Karpas-422 (cell line): ENCODE measurements around the gene IFT27. TPM values are rescaled to one million over a fixed set of nuclear protein-coding genes. Genes with fewer than 3 reads are reported as not detected.
"Not testable (repeated sequence)": the region's sequence is repeated elsewhere in the genome, so short reads cannot be mapped to it uniquely, and the experiment has no call there.

Source experiments
- DNase-seq: peaks from one replicate; pipeline ENCODE4 v3.0.0-alpha.2; 2015
- H2AFZ ChIP-seq: fragments of 200-600 bp; sonication (generic); 2 replicates; pipeline ENCODE4 v1.6.1; 2014; ENCODE audit warnings: antibody characterized with exemption, low read length, mixed read lengths
- H3K27ac ChIP-seq: fragments of 200-600 bp; sonication (generic); 2 replicates; pipeline ENCODE4 v1.5.1; 2014; ENCODE audit warnings: mild to moderate bottlenecking, low read length, moderate library complexity
- H3K27me3 ChIP-seq: fragments of 200-600 bp; sonication (generic); 2 replicates; pipeline ENCODE4 v1.6.1; 2014; ENCODE audit warnings: low read length, mixed read lengths
- H3K36me3 ChIP-seq: fragments of 200-600 bp; sonication (generic); 2 replicates; pipeline ENCODE4 v1.6.1; 2014; ENCODE audit warnings: low read length, mixed read lengths; ENCODE audit not compliant: insufficient read depth
- H3K4me1 ChIP-seq: fragments of 200-600 bp; sonication (generic); 2 replicates; pipeline ENCODE4 v1.6.1; 2014; ENCODE audit warnings: mild to moderate bottlenecking, low read length, mixed read lengths
- H3K4me2 ChIP-seq: fragments of 200-600 bp; sonication (generic); 2 replicates; pipeline ENCODE4 v1.6.1; 2014; ENCODE audit warnings: low read length, low read depth, mild to moderate bottlenecking; ENCODE audit not compliant: poor library complexity, severe bottlenecking
- H3K4me3 ChIP-seq: fragments of 200-600 bp; sonication (generic); 2 replicates; pipeline ENCODE4 v1.5.1; 2014; ENCODE audit warnings: mild to moderate bottlenecking, antibody characterized with exemption, low read length, mixed read lengths
- H3K79me2 ChIP-seq: fragments of 200-600 bp; sonication (generic); 2 replicates; pipeline ENCODE4 v1.6.1; 2014; ENCODE audit warnings: mild to moderate bottlenecking, low read length, mixed read lengths
- H3K9ac ChIP-seq: fragments of 200-600 bp; sonication (generic); 2 replicates; pipeline ENCODE4 v1.6.0; 2014; ENCODE audit warnings: low read length
- H3K9me2 ChIP-seq: fragments of 200-600 bp; sonication (generic), shearing (Covaris generic); replicated peaks from 2 replicates; pipeline ENCODE4 v1.6.0; 2014; ENCODE audit warnings: mild to moderate bottlenecking, low read length, moderate library complexity; ENCODE audit not compliant: insufficient read depth
- H3K9me3 ChIP-seq: fragments of 300-700, 200-600 bp; sonication (generic); 2 replicates; pipeline ENCODE4 v1.6.1; 2014; ENCODE audit warnings: low read length, mixed read lengths
- H4K20me1 ChIP-seq: fragments of 200-600 bp; sonication (generic); 2 replicates; pipeline ENCODE4 v1.6.1; 2014; ENCODE audit warnings: mild to moderate bottlenecking, antibody characterized with exemption, low read length, low read depth; ENCODE audit not compliant: insufficient read depth
- total RNA-seq: library from RNA; depleted of rRNA; stranded (reverse); fragments of >200 nt; shearing (Covaris generic); gene quantifications from 2 replicates; pipeline ENCODE4 v1.2.3, GENCODE V29; 2014; ENCODE audit warnings: low replicate concordance

The IFT27 gene
- total RNA-seq, 1 experiment from 2014 or later, result 10.9 TPM

- no peaks in the 10 kb centered on the region for H3K79me2 ChIP-seq
- H3K4me2 ChIP-seq, result no peak overlapping the region
- no peaks in the 10 kb centered on the region for H3K4me1 ChIP-seq
- H2AFZ ChIP-seq, result no peak overlapping the region
- DNase-seq, result no peak
- no peak overlapping the region for H3K27ac ChIP-seq
- no peaks in the 10 kb centered on the region for H3K9me2 ChIP-seq
- H3K27me3 ChIP-seq, result no peaks in the 10 kb centered on the region
- no peaks in the 10 kb centered on the region for H3K36me3 ChIP-seq
- no peaks in the 10 kb centered on the region for H3K9me3 ChIP-seq
- no peak overlapping the region for H3K4me3 ChIP-seq
- no peaks in the 10 kb centered on the region for H4K20me1 ChIP-seq
- no peak overlapping the region for H3K9ac ChIP-seq
These were observed 44.0 kb downstream of the IFT27 start for GRCh38 chr22:36731916-36732315.

- not testable (repeated sequence) for H3K36me3 ChIP-seq, H2AFZ ChIP-seq, H3K9me2 ChIP-seq, H3K27ac ChIP-seq, DNase-seq, H3K4me3 ChIP-seq, H3K9me3 ChIP-seq, H3K4me2 ChIP-seq, H3K27me3 ChIP-seq, H3K79me2 ChIP-seq, H3K9ac ChIP-seq, H3K4me1 ChIP-seq, H4K20me1 ChIP-seq
These were observed 44.6 kb downstream of the IFT27 start for GRCh38 chr22:36731321-36731720.

GRCh38 chr22:36730176-36730858 lies 45.6 kb downstream of the IFT27 start:
- H3K9ac ChIP-seq, result no peak overlapping the region
- no peak for DNase-seq
- H3K9me3 ChIP-seq, result no peaks in the 10 kb centered on the region
- H3K4me1 ChIP-seq, result no peaks in the 10 kb centered on the region
- H3K27ac ChIP-seq, result no peak overlapping the region
- H3K4me2 ChIP-seq, result no peak overlapping the region
- no peaks in the 10 kb centered on the region for H3K36me3 ChIP-seq
- H3K9me2 ChIP-seq, result no peaks in the 10 kb centered on the region
- H3K79me2 ChIP-seq, result no peaks in the 10 kb centered on the region
- no peaks in the 10 kb centered on the region for H3K27me3 ChIP-seq
- H4K20me1 ChIP-seq, result no peaks in the 10 kb centered on the region
- no peak overlapping the region for H2AFZ ChIP-seq
- H3K4me3 ChIP-seq, result no peak overlapping the region

- Histone ChIP-seq H3K9ac (no peak overlapping the region), H3K9me3 (no peaks in the 10 kb centered on the region)
These were observed 46.6 kb downstream of the IFT27 start for GRCh38 chr22:36729321-36729720.

GRCh38 chr22:36728505-36728904 lies 47.4 kb downstream of the IFT27 start:
- no peak for DNase-seq
- no peaks in the 10 kb centered on the region for H3K36me3 ChIP-seq
- no peaks in the 10 kb centered on the region for H3K9me2 ChIP-seq

More at GRCh38 chr22:36729321-36729720, 46.6 kb downstream of the IFT27 start:
- Histone ChIP-seq H3K4me2 (no peak overlapping the region), H3K4me3 (no peak overlapping the region), H3K79me2 (no peaks in the 10 kb centered on the region), H3K27me3 (no peaks in the 10 kb centered on the region), H3K27ac (no peak overlapping the region), H3K36me3 (no peaks in the 10 kb centered on the region), H4K20me1 (no peaks in the 10 kb centered on the region), H3K4me1 (no peaks in the 10 kb centered on the region), H3K9me2 (no peaks in the 10 kb centered on the region), H2AFZ (no peak overlapping the region)
- DNase-seq, result no peak

GRCh38 chr22:36727927-36728488 lies 47.9 kb downstream of the IFT27 start:
- DNase-seq, result no peak

More at GRCh38 chr22:36728505-36728904, 47.4 kb downstream of the IFT27 start:
- no peaks in the 10 kb centered on the region for H3K27me3 ChIP-seq
- no peaks in the 10 kb centered on the region for H4K20me1 ChIP-seq
- H3K9ac ChIP-seq, result no peak overlapping the region
- no peak overlapping the region for H3K4me2 ChIP-seq
- no peak overlapping the region for H3K4me3 ChIP-seq
- no peaks in the 10 kb centered on the region for H3K79me2 ChIP-seq
- no peaks in the 10 kb centered on the region for H3K4me1 ChIP-seq
- no peak overlapping the region for H3K27ac ChIP-seq
- no peaks in the 10 kb centered on the region for H3K9me3 ChIP-seq
- H2AFZ ChIP-seq, result no peak overlapping the region

GRCh38 chr22:36727110-36727509 lies 48.8 kb downstream of the IFT27 start:
- Histone ChIP-seq H3K9me3 (no peaks in the 10 kb centered on the region), H3K27ac (no peak overlapping the region), H3K27me3 (no peaks in the 10 kb centered on the region), H3K4me3 (no peak overlapping the region), H3K9ac (no peak overlapping the region), H3K9me2 (no peaks in the 10 kb centered on the region), H3K4me1 (no peaks in the 10 kb centered on the region), H3K79me2 (no peaks in the 10 kb centered on the region), H3K4me2 (no peak overlapping the region), H3K36me3 (no peaks in the 10 kb centered on the region), H2AFZ (no peak overlapping the region), H4K20me1 (no peaks in the 10 kb centered on the region)
- no peak for DNase-seq

More at GRCh38 chr22:36727927-36728488, 47.9 kb downstream of the IFT27 start:
- no peaks in the 10 kb centered on the region for H4K20me1 ChIP-seq
- H2AFZ ChIP-seq, result no peak overlapping the region
- no peaks in the 10 kb centered on the region for H3K4me1 ChIP-seq
- H3K9ac ChIP-seq, result no peak overlapping the region
- H3K9me3 ChIP-seq, result no peaks in the 10 kb centered on the region
- H3K27me3 ChIP-seq, result no peaks in the 10 kb centered on the region
- no peaks in the 10 kb centered on the region for H3K79me2 ChIP-seq
- no peak overlapping the region for H3K4me2 ChIP-seq
- H3K36me3 ChIP-seq, result no peaks in the 10 kb centered on the region
- no peak overlapping the region for H3K4me3 ChIP-seq
- no peaks in the 10 kb centered on the region for H3K9me2 ChIP-seq
- H3K27ac ChIP-seq, result no peak overlapping the region

GRCh38 chr22:36726007-36726380 lies 49.9 kb downstream of the IFT27 start:
- Histone ChIP-seq H3K36me3 (no peaks in the 10 kb centered on the region), H3K4me2 (no peak overlapping the region), H3K79me2 (no peaks in the 10 kb centered on the region), H3K9me2 (no peaks in the 10 kb centered on the region), H3K9me3 (no peaks in the 10 kb centered on the region), H2AFZ (no peak overlapping the region), H3K27ac (no peak overlapping the region), H3K4me3 (no peak overlapping the region), H3K27me3 (no peaks in the 10 kb centered on the region), H3K4me1 (no peaks in the 10 kb centered on the region), H4K20me1 (no peaks in the 10 kb centered on the region), H3K9ac (no peak overlapping the region)
- no peak for DNase-seq
